ENCODE data around the gene RBM4B. TPM values are rescaled to one million over a fixed set of nuclear protein-coding genes. Genes with fewer than 3 reads are reported as not detected.

The RBM4B gene
- total and polyA plus RNA-seq, 2 of the 13 experiments (the other 11 are each of a cell fraction or from before 2014, with no cell fraction given), result 25.8 to 32.4 TPM

DNA sequence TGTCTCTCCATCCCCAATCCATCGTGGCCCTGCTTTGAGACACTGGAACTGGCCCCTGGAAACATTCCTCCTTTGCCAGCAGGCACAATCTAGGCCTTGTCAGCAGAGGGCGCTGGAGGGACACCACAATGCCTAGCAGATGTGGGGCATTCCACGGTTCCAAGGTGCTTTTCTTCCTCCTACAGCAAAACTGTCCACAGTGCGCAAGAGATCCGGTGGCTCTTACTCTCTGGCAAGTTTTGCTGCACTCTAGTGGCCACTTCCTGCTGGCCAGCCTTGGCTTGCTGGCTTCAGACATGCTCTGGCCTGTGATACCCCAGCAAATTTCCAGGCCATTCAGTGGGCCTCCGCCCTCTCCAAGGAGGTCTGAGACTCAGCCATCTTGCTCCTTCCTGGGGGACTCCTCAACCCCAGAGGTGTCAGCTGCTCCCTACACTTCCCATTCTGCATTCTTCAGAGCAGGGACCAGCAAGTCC lies 17.1 kb upstream of the RBM4B start (continued):
- TF ChIP-seq, protein P1, sequence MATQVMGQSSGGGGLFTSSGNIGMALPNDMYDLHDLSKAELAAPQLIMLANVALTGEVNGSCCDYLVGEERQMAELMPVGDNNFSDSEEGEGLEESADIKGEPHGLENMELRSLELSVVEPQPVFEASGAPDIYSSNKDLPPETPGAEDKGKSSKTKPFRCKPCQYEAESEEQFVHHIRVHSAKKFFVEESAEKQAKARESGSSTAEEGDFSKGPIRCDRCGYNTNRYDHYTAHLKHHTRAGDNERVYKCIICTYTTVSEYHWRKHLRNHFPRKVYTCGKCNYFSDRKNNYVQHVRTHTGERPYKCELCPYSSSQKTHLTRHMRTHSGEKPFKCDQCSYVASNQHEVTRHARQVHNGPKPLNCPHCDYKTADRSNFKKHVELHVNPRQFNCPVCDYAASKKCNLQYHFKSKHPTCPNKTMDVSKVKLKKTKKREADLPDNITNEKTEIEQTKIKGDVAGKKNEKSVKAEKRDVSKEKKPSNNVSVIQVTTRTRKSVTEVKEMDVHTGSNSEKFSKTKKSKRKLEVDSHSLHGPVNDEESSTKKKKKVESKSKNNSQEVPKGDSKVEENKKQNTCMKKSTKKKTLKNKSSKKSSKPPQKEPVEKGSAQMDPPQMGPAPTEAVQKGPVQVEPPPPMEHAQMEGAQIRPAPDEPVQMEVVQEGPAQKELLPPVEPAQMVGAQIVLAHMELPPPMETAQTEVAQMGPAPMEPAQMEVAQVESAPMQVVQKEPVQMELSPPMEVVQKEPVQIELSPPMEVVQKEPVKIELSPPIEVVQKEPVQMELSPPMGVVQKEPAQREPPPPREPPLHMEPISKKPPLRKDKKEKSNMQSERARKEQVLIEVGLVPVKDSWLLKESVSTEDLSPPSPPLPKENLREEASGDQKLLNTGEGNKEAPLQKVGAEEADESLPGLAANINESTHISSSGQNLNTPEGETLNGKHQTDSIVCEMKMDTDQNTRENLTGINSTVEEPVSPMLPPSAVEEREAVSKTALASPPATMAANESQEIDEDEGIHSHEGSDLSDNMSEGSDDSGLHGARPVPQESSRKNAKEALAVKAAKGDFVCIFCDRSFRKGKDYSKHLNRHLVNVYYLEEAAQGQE (IDR thresholded peaks at IDR 0.05; ENCODE audit: borderline replicate concordance in 1 of 2, low read depth in 1 of 2, low read length in 2 of 2), result 0 out of 4 replicates have a peak, but pooled peaks of 1 of the 2 experiments have one; percentile 12
- TF ChIP-seq KDM4B (CRISPR knock-in tag; IDR thresholded peaks at IDR 0.05) (peak; percentile 50), ZNF451 (CRISPR knock-in tag; IDR thresholded peaks at IDR 0.05) (0 out of 2 replicates have a peak, but pooled peaks have one; percentile 62), SIN3B (IDR thresholded peaks at IDR 0.05; ENCODE audit: low read length) (no peak), ETV6 (CRISPR knock-in tag; conservative IDR thresholded peaks at IDR 0.05) (no peak), ZNF430 (CRISPR knock-in tag; IDR thresholded peaks at IDR 0.05) (no peak), ZNF234 (CRISPR knock-in tag; conservative IDR thresholded peaks at IDR 0.05) (no peak), CHD4 (IDR thresholded peaks at IDR 0.05; ENCODE audit: borderline replicate concordance, low read length) (no peak), NKX3-1 (CRISPR knock-in tag; IDR thresholded peaks at IDR 0.05) (no peak), ATF1 (CRISPR knock-in tag; IDR thresholded peaks at IDR 0.05) (no peak), MLLT10 (CRISPR knock-in tag; IDR thresholded peaks at IDR 0.05) (no peak), ZSCAN9 (CRISPR knock-in tag; IDR thresholded peaks at IDR 0.05; ENCODE audit: borderline replicate concordance) (no peak), ZNF883 (CRISPR knock-in tag; IDR thresholded peaks at IDR 0.05; ENCODE audit: not compliant biosample characterization) (no peak)
- TF ChIP-seq, protein P2, sequence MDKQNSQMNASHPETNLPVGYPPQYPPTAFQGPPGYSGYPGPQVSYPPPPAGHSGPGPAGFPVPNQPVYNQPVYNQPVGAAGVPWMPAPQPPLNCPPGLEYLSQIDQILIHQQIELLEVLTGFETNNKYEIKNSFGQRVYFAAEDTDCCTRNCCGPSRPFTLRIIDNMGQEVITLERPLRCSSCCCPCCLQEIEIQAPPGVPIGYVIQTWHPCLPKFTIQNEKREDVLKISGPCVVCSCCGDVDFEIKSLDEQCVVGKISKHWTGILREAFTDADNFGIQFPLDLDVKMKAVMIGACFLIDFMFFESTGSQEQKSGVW (CRISPR knock-in tag; IDR thresholded peaks at IDR 0.05; ENCODE audit: borderline replicate concordance), result no peak
- TF ChIP-seq, protein P3, sequence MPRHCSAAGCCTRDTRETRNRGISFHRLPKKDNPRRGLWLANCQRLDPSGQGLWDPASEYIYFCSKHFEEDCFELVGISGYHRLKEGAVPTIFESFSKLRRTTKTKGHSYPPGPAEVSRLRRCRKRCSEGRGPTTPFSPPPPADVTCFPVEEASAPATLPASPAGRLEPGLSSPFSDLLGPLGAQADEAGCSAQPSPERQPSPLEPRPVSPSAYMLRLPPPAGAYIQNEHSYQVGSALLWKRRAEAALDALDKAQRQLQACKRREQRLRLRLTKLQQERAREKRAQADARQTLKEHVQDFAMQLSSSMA (CRISPR knock-in tag; IDR thresholded peaks at IDR 0.05), result no peak
- TF ChIP-seq, protein P4, sequence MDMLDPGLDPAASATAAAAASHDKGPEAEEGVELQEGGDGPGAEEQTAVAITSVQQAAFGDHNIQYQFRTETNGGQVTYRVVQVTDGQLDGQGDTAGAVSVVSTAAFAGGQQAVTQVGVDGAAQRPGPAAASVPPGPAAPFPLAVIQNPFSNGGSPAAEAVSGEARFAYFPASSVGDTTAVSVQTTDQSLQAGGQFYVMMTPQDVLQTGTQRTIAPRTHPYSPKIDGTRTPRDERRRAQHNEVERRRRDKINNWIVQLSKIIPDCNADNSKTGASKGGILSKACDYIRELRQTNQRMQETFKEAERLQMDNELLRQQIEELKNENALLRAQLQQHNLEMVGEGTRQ (IDR thresholded peaks at IDR 0.05; ENCODE audit: low read depth, low read length), result no peak
- TF ChIP-seq, protein P4 (CRISPR knock-in tag; IDR thresholded peaks at IDR 0.05; ENCODE audit: borderline replicate concordance), result no peak
- TF ChIP-seq, protein P5, sequence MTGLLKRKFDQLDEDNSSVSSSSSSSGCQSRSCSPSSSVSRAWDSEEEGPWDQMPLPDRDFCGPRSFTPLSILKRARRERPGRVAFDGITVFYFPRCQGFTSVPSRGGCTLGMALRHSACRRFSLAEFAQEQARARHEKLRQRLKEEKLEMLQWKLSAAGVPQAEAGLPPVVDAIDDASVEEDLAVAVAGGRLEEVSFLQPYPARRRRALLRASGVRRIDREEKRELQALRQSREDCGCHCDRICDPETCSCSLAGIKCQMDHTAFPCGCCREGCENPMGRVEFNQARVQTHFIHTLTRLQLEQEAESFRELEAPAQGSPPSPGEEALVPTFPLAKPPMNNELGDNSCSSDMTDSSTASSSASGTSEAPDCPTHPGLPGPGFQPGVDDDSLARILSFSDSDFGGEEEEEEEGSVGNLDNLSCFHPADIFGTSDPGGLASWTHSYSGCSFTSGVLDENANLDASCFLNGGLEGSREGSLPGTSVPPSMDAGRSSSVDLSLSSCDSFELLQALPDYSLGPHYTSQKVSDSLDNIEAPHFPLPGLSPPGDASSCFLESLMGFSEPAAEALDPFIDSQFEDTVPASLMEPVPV (CRISPR knock-in tag; IDR thresholded peaks at IDR 0.05), result no peak

All from HepG2 (cell line).